PC-3 (cell line): ENCODE measurements around the gene NPHS2. TPM values are rescaled to one million over a fixed set of nuclear protein-coding genes. Genes with fewer than 3 reads are reported as not detected.

Experiments used
- ATAC-seq: fragments of 200-7000 bp; cut with Tn5 transposase; 2 replicates; pipeline ENCODE4 v1.9.1; 2020; ENCODE audit warnings: mild to moderate bottlenecking, moderate library complexity
- BruUV-seq: library from RNA; stranded (reverse); fragments of 400-500 nt; replicated peaks from 2 replicates; lab custom pipeline; 2021; lab: Mats Ljungman, UMichigan
- CTCF ChIA-PET: fragments of 300-600 bp; sonication (Branson Sonifier 250); formaldehyde crosslinking; loops from one replicate; lab custom pipeline; 2022; ENCODE audit warnings: antibody characterized with exemption; lab: Charles Lee
- POLR2A ChIA-PET: fragments of 300-600 bp; sonication (Branson Sonifier 250); formaldehyde crosslinking; loops from one replicate; lab custom pipeline; 2022; ENCODE audit warnings: antibody characterized with exemption; ENCODE audit not compliant: unreplicated experiment; lab: Charles Lee
- DNase-seq: peaks from one replicate; pipeline ENCODE4 v3.0.0-alpha.2; 2015
- H2AFZ ChIP-seq: fragments of 300-600 bp; sonication (generic); 2 replicates; pipeline ENCODE4 v1.6.0; 2016; ENCODE audit warnings: antibody characterized with exemption, low read length
- H3F3A ChIP-seq: fragments of 300-600 bp; sonication (generic); one replicate; pipeline ENCODE4 v1.6.0; 2017; ENCODE audit warnings: antibody characterized with exemption, low read length, control low read depth, mild to moderate bottlenecking; ENCODE audit not compliant: unreplicated experiment
- H3K27ac ChIP-seq: fragments of 300-600 bp; sonication (generic); 2 replicates; pipeline ENCODE4 v1.5.1; 2016; ENCODE audit warnings: mild to moderate bottlenecking, low read length
- H3K27me3 ChIP-seq: fragments of 300-600 bp; sonication (generic); 2 replicates; pipeline ENCODE4 v1.6.1; 2016; ENCODE audit warnings: low read length, mixed read lengths
- H3K36me3 ChIP-seq: fragments of 300-600 bp; sonication (generic); 2 replicates; pipeline ENCODE4 v1.6.1; 2016; ENCODE audit warnings: low read depth, mixed run types, low read length, mixed read lengths
- H3K4me1 ChIP-seq: fragments of 300-600 bp; sonication (generic); 2 replicates; pipeline ENCODE4 v1.5.1; 2016; ENCODE audit warnings: low read length; ENCODE audit not compliant: insufficient read depth
- H3K4me2 ChIP-seq: fragments of 300-600 bp; sonication (generic); 2 replicates; pipeline ENCODE4 v1.6.0; 2016; ENCODE audit warnings: low read length
- H3K4me3 ChIP-seq: fragments of 300-600 bp; sonication (generic); 2 replicates; pipeline ENCODE4 v1.5.1; 2016; ENCODE audit warnings: mild to moderate bottlenecking, low read length, mixed read lengths
- H3K79me2 ChIP-seq: fragments of 300-600 bp; sonication (generic); 2 replicates; pipeline ENCODE4 v1.6.1; 2017; ENCODE audit warnings: low read length, mixed read lengths
- H3K9ac ChIP-seq: fragments of 300-600 bp; sonication (generic); 2 replicates; pipeline ENCODE4 v1.6.0; 2016; ENCODE audit warnings: mild to moderate bottlenecking, low read length
- H3K9me2 ChIP-seq: fragments of 300-600 bp; sonication (generic); replicated peaks from 2 replicates; pipeline ENCODE4 v1.6.1; 2016; ENCODE audit warnings: mixed run types, low read length, mixed read lengths
- H3K9me3 ChIP-seq: fragments of 300-600 bp; sonication (generic); 2 replicates; pipeline ENCODE4 v1.6.1; 2016; ENCODE audit warnings: low read length, mixed read lengths
- H4K20me1 ChIP-seq: fragments of 300-600 bp; sonication (generic); 2 replicates; pipeline ENCODE4 v1.6.1; 2016; ENCODE audit warnings: low read length, mixed read lengths
- EZH2 ChIP-seq: fragments of 300-600 bp; sonication (generic); IDR thresholded peaks from one replicate; pipeline ENCODE4 v1.6.1; 2017; ENCODE audit warnings: antibody characterized with exemption, mild to moderate bottlenecking, low read length; ENCODE audit not compliant: unreplicated experiment
- EZH2phosphoT487 ChIP-seq: fragments of 300-600 bp; sonication (generic); IDR thresholded peaks from 2 replicates; pipeline ENCODE4 v1.6.1; 2018; ENCODE audit warnings: mild to moderate bottlenecking, antibody characterized with exemption, low read length, borderline replicate concordance
- intact Hi-C: fragments of 100-400 bp; cut with micrococcal nuclease; formaldehyde crosslinking; loops from 2 replicates; pipeline ENCODE4 v1.9.0; 2023
- total RNA-seq: library from RNA; depleted of rRNA; stranded (reverse); fragments of >200 nt; gene quantifications from 2 replicates; pipeline ENCODE4 v1.2.3, GENCODE V29; 2014
- TF ChIP-seq, protein P1 (sequence below): fragments of 300-600 bp; sonication (generic); conservative IDR thresholded peaks from 2 replicates; pipeline ENCODE4 v1.5.1; 2017; ENCODE audit warnings: antibody characterized with exemption, low read depth, mild to moderate bottlenecking, low read length

The NPHS2 gene
- total RNA-seq, 1 experiment from 2014 or later, result not detected

DNA sequence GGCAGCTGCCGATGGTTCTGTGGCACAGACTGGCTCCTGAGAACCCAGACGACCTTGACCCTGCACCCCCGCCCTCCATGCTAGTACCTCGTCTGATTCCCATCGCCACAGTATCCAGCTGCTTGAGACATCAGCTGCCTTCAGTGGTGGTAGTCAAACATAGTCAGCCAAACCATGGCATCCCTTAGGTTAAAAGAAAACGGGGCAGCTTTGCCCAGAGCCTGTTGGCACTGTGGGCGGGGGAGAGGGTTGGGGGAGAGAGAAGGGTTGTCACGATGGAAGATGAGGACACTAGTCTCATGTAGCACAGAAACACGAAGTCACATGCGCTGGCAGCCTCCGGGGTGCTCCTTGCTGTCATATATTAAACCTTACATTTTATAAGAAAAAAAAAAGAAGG is 14.9 kb upstream of the NPHS2 start:
- ChIA-PET CTCF (no interaction called here), POLR2A (no interaction called here)
- no peaks in the 10 kb centered on the region for H3K79me2 ChIP-seq
- H3K4me3 ChIP-seq, result no peak overlapping the region
- H3K9me3 ChIP-seq, result no peaks in the 10 kb centered on the region
- H3K9ac ChIP-seq, result no peak overlapping the region
- no peaks in the 10 kb centered on the region for H3K36me3 ChIP-seq
- intact Hi-C loops, result no loop called here
- no peaks in the 10 kb centered on the region for H4K20me1 ChIP-seq
- no TSS peak for BruUV-seq
- TF ChIP-seq EZH2 (no peak), EZH2phosphoT487 (no peak)
- TF ChIP-seq, protein P1, sequence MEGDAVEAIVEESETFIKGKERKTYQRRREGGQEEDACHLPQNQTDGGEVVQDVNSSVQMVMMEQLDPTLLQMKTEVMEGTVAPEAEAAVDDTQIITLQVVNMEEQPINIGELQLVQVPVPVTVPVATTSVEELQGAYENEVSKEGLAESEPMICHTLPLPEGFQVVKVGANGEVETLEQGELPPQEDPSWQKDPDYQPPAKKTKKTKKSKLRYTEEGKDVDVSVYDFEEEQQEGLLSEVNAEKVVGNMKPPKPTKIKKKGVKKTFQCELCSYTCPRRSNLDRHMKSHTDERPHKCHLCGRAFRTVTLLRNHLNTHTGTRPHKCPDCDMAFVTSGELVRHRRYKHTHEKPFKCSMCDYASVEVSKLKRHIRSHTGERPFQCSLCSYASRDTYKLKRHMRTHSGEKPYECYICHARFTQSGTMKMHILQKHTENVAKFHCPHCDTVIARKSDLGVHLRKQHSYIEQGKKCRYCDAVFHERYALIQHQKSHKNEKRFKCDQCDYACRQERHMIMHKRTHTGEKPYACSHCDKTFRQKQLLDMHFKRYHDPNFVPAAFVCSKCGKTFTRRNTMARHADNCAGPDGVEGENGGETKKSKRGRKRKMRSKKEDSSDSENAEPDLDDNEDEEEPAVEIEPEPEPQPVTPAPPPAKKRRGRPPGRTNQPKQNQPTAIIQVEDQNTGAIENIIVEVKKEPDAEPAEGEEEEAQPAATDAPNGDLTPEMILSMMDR, result no peak
- DNase-seq, result no peak
- ATAC-seq, result no peak
- H3K9me2 ChIP-seq, result no peaks in the 10 kb centered on the region
- peaks cover 28% of the 10 kb centered on the region for H3K27me3 ChIP-seq
- H3K4me1 ChIP-seq, result no peaks in the 10 kb centered on the region
- H3F3A ChIP-seq, result no peaks in the 10 kb centered on the region
- no peak overlapping the region for H3K4me2 ChIP-seq
- H2AFZ ChIP-seq, result no peak overlapping the region
- H3K27ac ChIP-seq, result no peak overlapping the region

DNA sequence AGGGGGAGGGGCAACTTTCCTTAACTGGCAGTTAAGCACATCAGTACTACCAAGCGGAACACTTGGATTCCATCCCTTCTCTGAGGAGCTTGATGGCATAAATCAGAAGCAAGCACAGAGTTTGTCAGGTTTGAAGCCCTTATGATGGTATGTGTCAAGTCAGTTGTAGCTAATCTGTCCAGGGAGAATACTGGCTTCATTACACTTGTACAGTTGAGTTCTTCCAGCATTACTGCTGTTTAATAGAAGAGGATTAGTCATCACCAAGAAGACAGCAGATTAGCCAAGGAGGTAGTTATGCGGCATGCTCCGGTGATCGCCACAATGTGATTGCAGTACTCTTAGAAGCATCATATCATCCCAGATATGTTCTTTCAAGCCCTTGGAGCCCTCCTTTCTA is 13.8 kb upstream of the NPHS2 start:
- Histone ChIP-seq H3K4me3 (no peak overlapping the region), H3K9me2 (no peaks in the 10 kb centered on the region), H3K79me2 (no peaks in the 10 kb centered on the region), H3K4me1 (no peaks in the 10 kb centered on the region), H3K9ac (no peak overlapping the region), H2AFZ (no peak overlapping the region), H4K20me1 (no peaks in the 10 kb centered on the region), H3K27me3 (peaks cover 36% of the 10 kb centered on the region), H3K36me3 (no peaks in the 10 kb centered on the region), H3F3A (no peaks in the 10 kb centered on the region), H3K27ac (no peak overlapping the region), H3K9me3 (no peaks in the 10 kb centered on the region), H3K4me2 (no peak overlapping the region)
- ATAC-seq (no peak), DNase-seq (no peak)
- CTCF ChIA-PET, result no interaction called here
- POLR2A ChIA-PET, result no interaction called here
- BruUV-seq, result no TSS peak
- intact Hi-C loops, result no loop called here
- TF ChIP-seq, protein P1, result no peak
- TF ChIP-seq EZH2phosphoT487, result no peak
- no peak for TF ChIP-seq EZH2

DNA sequence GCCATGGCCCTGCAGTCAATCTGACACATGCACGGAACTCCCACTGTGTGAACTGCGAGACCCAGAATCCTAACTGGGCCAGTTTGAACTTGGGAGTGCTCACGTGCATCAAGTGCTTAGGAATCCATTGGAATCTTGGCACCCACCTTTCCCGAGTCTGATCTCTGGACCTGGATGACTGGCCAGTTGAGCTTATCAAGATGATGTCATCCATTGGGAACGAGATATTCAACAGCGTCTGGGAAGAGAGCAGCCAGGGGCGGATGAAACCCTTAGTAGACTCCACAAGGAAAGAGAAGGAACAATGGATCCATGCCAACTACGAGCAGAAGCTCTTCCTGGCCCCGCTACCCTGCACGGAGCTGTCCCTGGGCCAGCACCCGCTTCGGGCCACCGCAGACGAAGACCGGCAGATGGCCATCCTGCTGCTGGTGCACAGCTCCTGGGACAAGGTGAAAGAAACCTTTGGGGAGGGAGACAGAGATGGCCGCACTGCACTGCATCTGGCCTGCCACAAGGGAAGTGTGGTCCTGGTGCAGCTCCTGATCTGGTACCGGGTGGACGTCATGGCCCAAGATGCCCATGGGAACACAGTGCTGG is 12.8 kb upstream of the NPHS2 start:
- ChIA-PET POLR2A (no interaction called here), CTCF (no interaction called here)
- ATAC-seq, result no peak
- Histone ChIP-seq H3K27me3 (peaks cover 34% of the 10 kb centered on the region), H3K4me3 (no peak overlapping the region), H3K4me2 (no peak overlapping the region), H3K9ac (no peak overlapping the region), H4K20me1 (no peaks in the 10 kb centered on the region), H3F3A (no peaks in the 10 kb centered on the region), H3K9me3 (no peaks in the 10 kb centered on the region), H3K4me1 (no peaks in the 10 kb centered on the region), H3K9me2 (no peaks in the 10 kb centered on the region), H3K79me2 (no peaks in the 10 kb centered on the region), H3K27ac (no peak overlapping the region), H3K36me3 (no peaks in the 10 kb centered on the region), H2AFZ (no peak overlapping the region)
- no peak for DNase-seq
- intact Hi-C loops, result no loop called here
- BruUV-seq, result no TSS peak
- no peak for TF ChIP-seq EZH2phosphoT487
- TF ChIP-seq, protein P1, result no peak
- TF ChIP-seq EZH2, result no peak
